GM19395 (cell line): ENCODE data around the gene OAF.
"Not testable (repeated sequence)": the region's sequence is repeated elsewhere in the genome, so short reads cannot be mapped to it uniquely, and the experiment has no call there.

Source experiments
- ATAC-seq: cut with Tn5 transposase; IDR thresholded peaks from one replicate; pipeline ENCODE4 v1.9.1; 2021; ENCODE audit warnings: mild to moderate bottlenecking, moderate library complexity; ENCODE audit not compliant: unreplicated experiment

Gene OAF

DNA sequence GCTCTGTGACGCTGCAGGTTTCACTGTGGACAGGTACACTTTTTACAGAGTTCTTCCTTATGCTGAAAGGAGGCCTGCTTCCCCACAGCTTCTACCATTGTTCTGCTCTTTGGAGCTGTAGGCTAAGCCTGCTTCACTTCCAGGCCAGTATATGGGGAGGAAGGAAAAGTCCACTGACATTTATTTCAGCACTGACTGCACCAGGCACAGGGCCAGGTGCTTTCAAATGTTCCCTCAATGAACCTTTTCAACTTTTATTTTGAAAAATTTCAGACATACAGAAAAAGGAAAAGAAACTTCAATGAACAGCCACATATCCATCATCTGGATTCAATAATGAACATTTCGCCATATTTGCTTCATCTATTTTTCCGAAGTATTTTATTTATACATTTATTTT is 51.1 kb downstream of the OAF start:
- ATAC-seq: no peak

DNA sequence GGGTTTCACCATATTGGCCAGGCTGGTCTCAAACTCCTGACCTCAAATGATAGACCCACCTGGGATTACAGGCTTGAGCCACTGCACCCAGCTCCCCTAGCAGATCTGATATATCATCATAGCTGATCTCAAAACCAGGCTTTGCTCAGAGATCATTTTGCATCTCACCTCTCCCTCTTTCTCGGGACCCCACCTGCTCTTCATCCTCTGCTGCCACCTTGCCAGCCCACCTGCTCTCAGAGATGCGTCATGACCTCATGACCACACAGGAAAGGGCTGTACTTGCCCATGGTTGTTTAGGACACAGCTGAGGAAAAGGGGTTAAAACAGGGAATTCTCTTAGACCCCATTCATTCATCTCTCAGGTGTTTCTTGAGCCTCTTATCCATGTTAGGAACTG is 56.5 kb downstream of the OAF start:
- no peak for ATAC-seq

DNA sequence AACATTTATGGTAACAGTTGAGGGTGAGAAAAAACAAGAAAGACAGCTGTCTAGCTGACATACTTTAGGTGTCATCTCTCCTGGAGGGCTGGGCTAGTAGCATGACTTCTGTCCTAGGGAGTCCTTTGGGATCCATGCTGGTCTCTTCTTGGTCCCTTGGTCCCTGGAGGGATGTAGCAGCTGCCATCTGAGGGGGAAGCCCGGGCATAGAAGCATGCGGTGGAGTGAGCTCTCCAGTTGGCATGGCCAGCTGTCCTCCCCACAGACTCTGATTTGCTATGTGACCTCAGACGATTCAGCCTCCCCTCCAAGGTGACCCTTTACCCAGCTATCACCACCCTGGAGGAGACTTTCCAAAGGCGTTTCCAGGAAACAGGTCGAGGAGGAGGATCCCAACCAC is 57.9 kb downstream of the OAF start:
- ATAC-seq: no peak

DNA sequence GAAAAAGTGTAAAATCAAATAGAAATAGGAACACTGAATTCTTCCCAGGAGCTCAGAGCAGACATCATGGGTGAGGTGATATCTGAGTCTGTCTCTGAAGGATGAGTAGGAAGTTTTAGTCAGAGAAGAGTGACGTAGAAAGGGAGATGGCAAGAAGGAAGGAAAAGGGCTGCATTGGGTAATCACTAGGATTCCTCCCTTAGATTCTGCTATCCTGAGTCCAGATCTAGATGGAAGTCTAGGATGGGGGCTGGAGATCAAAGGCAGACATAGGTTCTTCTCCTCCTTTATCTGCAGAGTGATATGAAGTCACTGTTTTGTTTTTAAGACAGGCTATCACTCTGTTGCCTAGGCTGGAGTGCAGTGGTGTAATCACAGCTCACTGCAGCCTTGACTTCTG is 59.6 kb downstream of the OAF start:
- no peak for ATAC-seq

DNA sequence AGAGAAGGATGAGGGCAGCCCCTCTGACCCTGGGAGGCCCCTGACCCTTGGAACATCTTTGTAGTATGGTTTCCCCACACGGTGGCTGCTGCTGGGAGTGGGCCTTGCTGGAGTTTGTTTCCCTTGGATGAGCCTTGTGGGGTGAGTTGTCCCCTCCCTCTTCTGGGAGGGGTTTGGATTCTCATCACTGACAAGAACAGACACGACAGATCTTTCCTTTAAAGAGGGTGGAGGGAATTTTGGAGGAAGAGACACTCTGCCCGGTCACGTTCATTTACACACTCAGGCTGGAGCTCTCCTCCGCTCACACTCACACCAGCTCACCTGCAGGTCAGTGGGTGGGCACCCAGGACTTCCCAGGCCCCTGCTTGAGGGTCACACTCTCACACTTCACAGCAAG is 60.8 kb downstream of the OAF start:
- ATAC-seq: no peak

DNA sequence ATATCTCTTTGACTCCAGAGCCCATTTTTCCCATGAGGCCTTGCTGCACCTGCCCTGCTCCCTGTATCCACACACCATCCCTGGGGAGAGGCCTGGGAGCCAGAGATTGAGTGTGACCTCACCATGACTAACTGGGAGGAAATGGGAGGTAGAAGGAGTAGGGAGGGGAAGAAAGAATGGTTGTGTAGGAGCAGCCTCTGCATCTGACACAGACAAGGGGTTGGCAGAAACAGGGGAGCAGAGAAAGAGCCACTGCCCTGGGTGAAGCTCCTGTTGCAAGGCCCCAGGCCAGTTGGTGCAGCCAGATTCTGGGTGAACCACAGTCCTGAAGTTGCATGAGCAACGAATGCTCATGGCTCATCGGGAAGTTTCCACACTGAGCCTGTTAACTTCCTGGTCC is 61.5 kb downstream of the OAF start:
- ATAC-seq: no peak

DNA sequence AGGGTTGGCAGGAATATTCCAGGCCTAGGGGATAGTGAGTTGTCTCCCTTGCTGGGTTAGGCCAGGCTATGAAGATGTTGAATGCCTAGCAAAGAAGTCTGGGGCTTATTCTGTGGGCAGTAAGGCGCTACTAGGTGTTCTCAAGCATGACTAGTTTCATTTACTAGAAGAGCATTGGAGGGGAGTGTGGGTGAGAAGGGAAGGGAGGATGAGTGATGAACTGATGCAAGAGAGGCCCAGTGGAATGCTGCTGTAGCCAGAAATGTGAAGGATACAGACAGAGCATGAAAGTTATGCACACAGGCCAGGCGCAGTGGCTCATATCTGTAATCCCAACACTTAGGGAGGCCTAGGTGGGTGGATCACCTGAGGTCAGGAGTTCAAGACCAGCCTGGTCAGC is 62.6 kb downstream of the OAF start:
- no peak for ATAC-seq

DNA sequence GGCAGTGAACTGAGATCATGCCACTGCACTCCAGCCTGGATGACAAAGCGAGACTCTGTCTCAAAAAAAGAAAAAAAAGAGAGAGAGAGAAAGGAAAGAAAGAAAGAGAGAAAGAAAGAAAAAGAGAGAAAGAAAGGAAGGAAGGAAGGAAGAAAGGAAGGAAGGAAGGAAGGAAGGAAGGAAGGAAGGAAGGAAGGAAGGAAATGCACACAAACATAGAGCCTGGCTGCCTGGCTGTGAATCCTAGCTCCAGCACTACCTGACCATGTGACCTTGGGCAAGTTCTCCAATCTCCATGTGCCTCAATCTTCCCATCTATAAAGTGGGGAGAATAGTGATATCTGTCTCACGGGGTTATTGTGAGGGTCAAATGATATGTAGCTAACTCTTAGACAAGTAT is 63.1 kb downstream of the OAF start:
- ATAC-seq: not testable (repeated sequence)

DNA sequence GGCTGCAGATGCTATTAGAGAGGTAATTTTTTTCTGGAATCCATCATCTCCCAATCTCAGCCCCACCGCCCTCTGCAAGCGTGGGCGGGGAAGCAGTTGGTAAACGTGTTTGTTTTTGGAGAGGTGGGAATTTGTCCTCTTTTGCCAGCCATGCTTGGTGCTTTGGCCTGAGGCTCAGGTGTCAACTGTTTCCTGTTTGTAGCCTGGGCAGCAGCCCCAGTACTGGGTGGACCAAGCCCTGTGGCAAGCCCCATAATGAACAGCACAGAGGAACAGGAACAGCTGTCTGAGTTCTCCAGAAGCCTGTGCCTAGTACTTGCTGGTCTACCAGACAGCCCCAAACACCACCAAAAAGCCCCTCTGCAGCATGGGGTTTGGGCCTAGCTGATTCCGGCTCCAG is 68.7 kb downstream of the OAF start:
- ATAC-seq: no peak
